HEK293 (cell line): ENCODE data around the gene PCK1.

Experiments
- CTCF ChIA-PET: fragments of 350-600 bp; formaldehyde crosslinking; extraction: SDS; loops from one replicate; lab custom pipeline; 2021; ENCODE audit warnings: antibody characterized with exemption; lab: Yijun Ruan, JAX
- POLR2A ChIA-PET: fragments of 300-600 bp; formaldehyde crosslinking; extraction: SDS; loops from one replicate; lab custom pipeline; 2020; ENCODE audit warnings: antibody characterized with exemption, inconsistent platforms; lab: Yijun Ruan, JAX
- H3K27ac ChIP-seq: fragments of 200-500 bp; sonication (Bioruptor generic); 2 replicates; pipeline ENCODE4 v1.5.1; 2014; ENCODE audit warnings: low read depth, low read length, control low read depth, inconsistent platforms; ENCODE audit errors: extremely low read depth
- H3K36me3 ChIP-seq, 2 experiments: fragments of 200-500 bp in 1 of 2; sonication (Bioruptor generic) in 1 of 2; 1 replicate in 1 of 2; 2 replicates in 1 of 2; pipeline ENCODE4 v1.5.1; 2014 to 2017; ENCODE audit warnings: inconsistent platforms in 2 of 2, low read length in 2 of 2; ENCODE audit not compliant: control insufficient read depth in 2 of 2, insufficient read depth in 1 of 2
- H3K4me1 ChIP-seq: fragments of 200-500 bp; sonication (Bioruptor generic); 2 replicates; pipeline ENCODE4 v1.5.1; 2014; ENCODE audit warnings: mild to moderate bottlenecking, low read length, inconsistent platforms; ENCODE audit not compliant: control insufficient read depth, insufficient read depth
- H3K4me3 ChIP-seq: 2 replicates; pipeline ENCODE4 v1.5.1; 2011; ENCODE audit warnings: low read depth, mild to moderate bottlenecking, control low read depth, low read length, moderate library complexity
- H3K9me3 ChIP-seq: fragments of 200-500 bp; sonication (Bioruptor generic); 2 replicates; pipeline ENCODE4 v1.5.1; 2014; ENCODE audit warnings: low read depth, low read length, inconsistent platforms; ENCODE audit not compliant: control insufficient read depth, insufficient read depth
- GLIS2 ChIP-seq: fragments of 450-650 bp; formaldehyde crosslinking; IDR thresholded peaks from 2 replicates; pipeline ENCODE4 v1.5.1; 2016; ENCODE audit warnings: missing biosample characterization, missing genetic modification characterization
- HOXA7 ChIP-seq: sonication (generic); formaldehyde crosslinking; IDR thresholded peaks from 2 replicates; pipeline ENCODE4 v1.8.1; 2022; ENCODE audit warnings: missing genetic modification reagents, borderline replicate concordance
- KLF1 ChIP-seq: fragments of 450-650 bp; formaldehyde crosslinking; IDR thresholded peaks from 2 replicates; pipeline ENCODE4 v1.5.1; 2016; ENCODE audit warnings: missing biosample characterization, missing genetic modification characterization
- KLF10 ChIP-seq: fragments of 450-650 bp; IDR thresholded peaks from 2 replicates; pipeline ENCODE4 v1.5.1; 2018; ENCODE audit warnings: missing biosample characterization, mild to moderate bottlenecking, missing genetic modification characterization
- KLF17 ChIP-seq: fragments of 450-650 bp; formaldehyde crosslinking; IDR thresholded peaks from 2 replicates; pipeline ENCODE4 v1.5.1; 2016; ENCODE audit warnings: missing biosample characterization, missing genetic modification characterization
- KLF8 ChIP-seq: fragments of 450-650 bp; formaldehyde crosslinking; IDR thresholded peaks from 2 replicates; pipeline ENCODE4 v1.5.1; 2016; ENCODE audit warnings: missing biosample characterization, missing genetic modification characterization
- MYNN ChIP-seq: fragments of 450-650 bp; formaldehyde crosslinking; IDR thresholded peaks from 2 replicates; pipeline ENCODE4 v1.5.1; 2016; ENCODE audit warnings: missing biosample characterization, missing genetic modification characterization, borderline replicate concordance
- SCRT1 ChIP-seq: fragments of 450-650 bp; formaldehyde crosslinking; IDR thresholded peaks from 2 replicates; pipeline ENCODE4 v1.5.1; 2016; ENCODE audit warnings: missing biosample characterization, missing genetic modification characterization, borderline replicate concordance
- SCRT2 ChIP-seq: fragments of 450-650 bp; formaldehyde crosslinking; IDR thresholded peaks from 2 replicates; pipeline ENCODE4 v1.5.1; 2016; ENCODE audit warnings: missing biosample characterization, missing genetic modification characterization
- ZBTB20 ChIP-seq: fragments of 450-650 bp; formaldehyde crosslinking; IDR thresholded peaks from 2 replicates; pipeline ENCODE4 v1.5.1; 2016; ENCODE audit warnings: missing biosample characterization, missing genetic modification characterization
- ZBTB26 ChIP-seq: fragments of 450-650 bp; formaldehyde crosslinking; optimal IDR thresholded peaks from 2 replicates; pipeline ENCODE3; 2016; ENCODE audit warnings: missing biosample characterization, mild to moderate bottlenecking, missing genetic modification characterization
- ZBTB8A ChIP-seq: fragments of 450-650 bp; formaldehyde crosslinking; IDR thresholded peaks from 2 replicates; pipeline ENCODE4 v1.5.1; 2016; ENCODE audit warnings: missing biosample characterization, missing genetic modification characterization
- ZNF10 ChIP-seq: fragments of 450-650 bp; formaldehyde crosslinking; IDR thresholded peaks from 2 replicates; pipeline ENCODE4 v1.5.1; 2017; ENCODE audit warnings: missing biosample characterization, missing genetic modification characterization
- ZNF169 ChIP-seq: fragments of 450-650 bp; formaldehyde crosslinking; IDR thresholded peaks from 2 replicates; pipeline ENCODE4 v1.5.1; 2016; ENCODE audit warnings: missing biosample characterization, missing genetic modification characterization
- ZNF23 ChIP-seq: fragments of 450-650 bp; formaldehyde crosslinking; IDR thresholded peaks from 2 replicates; pipeline ENCODE4 v1.5.1; 2016; ENCODE audit warnings: missing biosample characterization, missing genetic modification characterization, borderline replicate concordance
- ZNF350 ChIP-seq: fragments of 450-650 bp; formaldehyde crosslinking; IDR thresholded peaks from 2 replicates; pipeline ENCODE4 v1.5.0; 2017; ENCODE audit warnings: missing biosample characterization, mild to moderate bottlenecking, missing genetic modification characterization
- ZNF366 ChIP-seq: fragments of 450-650 bp; formaldehyde crosslinking; conservative IDR thresholded peaks from 2 replicates; pipeline ENCODE4 v1.5.1; 2016; ENCODE audit warnings: missing biosample characterization, missing genetic modification characterization
- ZNF394 ChIP-seq: fragments of 450-650 bp; formaldehyde crosslinking; IDR thresholded peaks from 2 replicates; pipeline ENCODE4 v1.5.1; 2016; ENCODE audit warnings: missing biosample characterization, missing genetic modification characterization, mild to moderate bottlenecking, moderate library complexity, borderline replicate concordance
- ZNF404 ChIP-seq: fragments of 450-650 bp; formaldehyde crosslinking; IDR thresholded peaks from 2 replicates; pipeline ENCODE4 v1.5.1; 2017; ENCODE audit warnings: missing biosample characterization, missing genetic modification characterization
- ZNF600 ChIP-seq: fragments of 450-650 bp; formaldehyde crosslinking; IDR thresholded peaks from 2 replicates; pipeline ENCODE4 v1.5.1; 2016; ENCODE audit warnings: missing biosample characterization, missing genetic modification characterization
- ZNF610 ChIP-seq: fragments of 450-650 bp; formaldehyde crosslinking; IDR thresholded peaks from 2 replicates; pipeline ENCODE4 v1.5.1; 2016; ENCODE audit warnings: missing biosample characterization, missing genetic modification characterization, borderline replicate concordance
- ZNF654 ChIP-seq: fragments of 450-650 bp; formaldehyde crosslinking; IDR thresholded peaks from 2 replicates; pipeline ENCODE4 v1.5.1; 2016; ENCODE audit warnings: low read depth, missing biosample characterization, missing genetic modification characterization
- ZNF777 ChIP-seq: fragments of 450-650 bp; formaldehyde crosslinking; IDR thresholded peaks from 2 replicates; pipeline ENCODE4 v1.5.1; 2017; ENCODE audit warnings: missing biosample characterization, missing genetic modification characterization, borderline replicate concordance
- ZXDB ChIP-seq: fragments of 450-650 bp; formaldehyde crosslinking; IDR thresholded peaks from 2 replicates; pipeline ENCODE4 v1.5.1; 2016; ENCODE audit warnings: missing biosample characterization, missing genetic modification characterization
- TF ChIP-seq, protein P1 (sequence below): fragments of 450-650 bp; formaldehyde crosslinking; IDR thresholded peaks from 2 replicates; pipeline ENCODE4 v1.5.1; 2016; ENCODE audit warnings: missing biosample characterization, missing genetic modification characterization

PCK1 gene

GRCh38 chr20:57595041-57596030 lies 34.4 kb downstream of the PCK1 start:
- CTCF ChIA-PET: interaction anchor here (0.6 to 7.9 kb wide), 29 partner anchors 11 to 1138 kb away, joined by 3 to 124 read pairs (median 3); no protein-coding TSS in a partner anchor
- POLR2A ChIA-PET: no interaction called here
- Histone ChIP-seq H3K27ac (no peak overlapping the region), H3K4me3 (no peak overlapping the region), H3K9me3 (no peaks in the 10 kb centered on the region), H3K4me1 (no peaks in the 10 kb centered on the region), H3K36me3 (no peaks in the 10 kb centered on the region)
- TF ChIP-seq ZNF777 (no peak), ZNF23 (tag by site-specific recombination) (no peak), ZNF366 (tag by site-specific recombination) (no peak), KLF8 (no peak), ZBTB26 (tag by site-specific recombination) (no peak), SCRT2 (tag by site-specific recombination) (peak; percentile 95), ZNF10 (tag by site-specific recombination) (peak; percentile 69; the same call in 1 of the 2 replicates), HOXA7 (CRISPR knock-in tag) (no peak), SCRT1 (tag by site-specific recombination) (peak; percentile 88)

- ChIA-PET CTCF (interaction anchor here (0.6 to 7.9 kb wide), 34 partner anchors 10 to 1139 kb away, joined by 3 to 124 read pairs (median 4); no protein-coding TSS in a partner anchor), POLR2A (no interaction called here)
- Histone ChIP-seq H3K4me3 (no peak overlapping the region), H3K27ac (no peak overlapping the region), H3K9me3 (no peaks in the 10 kb centered on the region), H3K36me3 (no peaks in the 10 kb centered on the region), H3K4me1 (no peaks in the 10 kb centered on the region)
- TF ChIP-seq, protein P1, sequence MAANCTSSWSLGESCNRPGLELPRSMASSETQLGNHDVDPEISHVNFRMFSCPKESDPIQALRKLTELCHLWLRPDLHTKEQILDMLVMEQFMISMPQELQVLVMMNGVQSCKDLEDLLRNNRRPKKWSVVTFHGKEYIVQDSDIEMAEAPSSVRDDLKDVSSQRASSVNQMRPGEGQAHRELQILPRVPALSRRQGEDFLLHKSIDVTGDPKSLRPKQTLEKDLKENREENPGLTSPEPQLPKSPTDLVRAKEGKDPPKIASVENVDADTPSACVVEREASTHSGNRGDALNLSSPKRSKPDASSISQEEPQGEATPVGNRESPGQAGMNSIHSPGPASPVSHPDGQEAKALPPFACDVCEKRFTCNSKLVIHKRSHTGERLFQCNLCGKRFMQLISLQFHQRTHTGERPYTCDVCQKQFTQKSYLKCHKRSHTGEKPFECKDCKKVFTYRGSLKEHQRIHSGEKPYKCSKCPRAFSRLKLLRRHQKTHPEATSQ: no peak
- TF ChIP-seq MYNN (tag by site-specific recombination): no peak
These were observed 35.4 kb downstream of the PCK1 start for GRCh38 chr20:57596358-57596757.

GRCh38 chr20:57596998-57597939 lies 36.4 kb downstream of the PCK1 start:
- no peaks in the 10 kb centered on the region for H3K9me3 ChIP-seq
- no peaks in the 10 kb centered on the region for H3K36me3 ChIP-seq
- ChIA-PET CTCF (interaction anchor here (0.5 to 7.9 kb wide), 22 partner anchors 9 to 1870 kb away, joined by 3 to 124 read pairs (median 4); no protein-coding TSS in a partner anchor), POLR2A (no interaction called here)
- no peaks in the 10 kb centered on the region for H3K4me1 ChIP-seq
- H3K4me3 ChIP-seq: no peak overlapping the region
- no peak overlapping the region for H3K27ac ChIP-seq
- TF ChIP-seq ZNF404 (tag by site-specific recombination): no peak
- no peak for TF ChIP-seq ZNF350 (tag by site-specific recombination)
- TF ChIP-seq ZBTB20 (tag by site-specific recombination): no peak
- 0 out of 2 replicates have a peak, but pooled peaks have one; percentile 10 for TF ChIP-seq ZBTB8A (tag by site-specific recombination)
- TF ChIP-seq KLF10 (tag by site-specific recombination): no peak
- no peak for TF ChIP-seq ZNF169 (tag by site-specific recombination)
- TF ChIP-seq ZNF610 (tag by site-specific recombination): no peak
- TF ChIP-seq KLF1 (tag by site-specific recombination): peak; percentile 50; the same call in 1 of the 2 replicates
- TF ChIP-seq ZNF394 (tag by site-specific recombination): no peak
- TF ChIP-seq ZXDB: peak; percentile 83
- 0 out of 2 replicates have a peak, but pooled peaks have one; percentile 24 for TF ChIP-seq ZNF600 (tag by site-specific recombination)
- TF ChIP-seq KLF17: peak; percentile 39; the same call in 1 of the 2 replicates
- peak; percentile 79 for TF ChIP-seq GLIS2 (tag by site-specific recombination)
- TF ChIP-seq ZNF654 (tag by site-specific recombination): peak; percentile 62
